ENCODE data around the gene CCDC157.
A peak's percentile ranks its signal among the peaks of the same experiment; 100 is the strongest.

The CCDC157 gene

DNA sequence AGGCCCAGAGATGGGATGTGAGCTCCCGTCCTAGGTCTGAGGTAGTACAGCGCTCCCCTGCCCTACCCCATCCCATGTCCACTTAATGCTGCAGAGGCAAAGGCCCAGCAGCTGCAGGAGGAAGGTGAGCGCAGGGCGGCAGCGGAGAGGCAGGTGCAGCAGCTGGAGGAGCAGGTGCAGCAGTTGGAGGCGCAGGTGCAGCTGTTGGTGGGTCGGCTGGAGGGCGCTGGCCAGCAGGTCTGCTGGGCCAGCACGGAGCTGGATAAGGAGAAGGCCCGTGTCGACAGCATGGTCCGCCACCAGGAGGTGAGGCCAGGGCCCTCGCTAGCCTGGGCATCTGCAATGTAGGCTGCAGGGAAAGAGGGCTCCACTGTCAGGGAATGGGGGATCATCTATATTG is 15.2 kb downstream of the CCDC157 start:
- in situ Hi-C loops (cut with HindIII; ENCODE audit: low pct_unique_long_range_greater_than_20kb, low sequenced_read_pairs), result no loop called here
- TF ChIP-seq JUND (IDR thresholded peaks at IDR 0.05; ENCODE audit: low read depth), result no peak
- no peak for DNase-seq (ENCODE audit: low read depth in 1 of 2, low spot score in 1 of 2)

DNA sequence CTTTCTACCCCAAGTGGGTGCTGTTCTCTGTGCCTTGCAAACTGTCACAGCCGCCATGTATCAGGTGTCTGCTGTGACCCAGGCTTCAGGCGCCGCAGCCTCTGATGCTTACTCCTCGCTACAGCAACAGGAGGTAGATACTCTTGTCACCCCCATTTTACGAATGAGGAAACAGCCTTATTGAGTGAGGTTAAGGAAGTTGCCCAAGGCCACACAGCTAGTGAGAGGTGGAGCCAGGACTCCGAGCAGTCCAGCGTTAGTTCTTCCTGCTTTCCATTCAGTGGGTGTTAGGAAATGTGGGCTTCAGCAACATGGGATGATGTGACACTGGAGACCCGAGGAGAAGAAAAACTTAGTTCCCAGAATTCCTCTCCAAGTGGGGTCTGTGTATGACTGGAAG is 16.1 kb downstream of the CCDC157 start:
- in situ Hi-C loops (cut with HindIII; ENCODE audit: low pct_unique_long_range_greater_than_20kb, low sequenced_read_pairs), result no loop called here
- TF ChIP-seq JUND (IDR thresholded peaks at IDR 0.05; ENCODE audit: low read depth), result no peak
- DNase-seq (ENCODE audit: low read depth in 1 of 2, low spot score in 1 of 2), result no peak

DNA sequence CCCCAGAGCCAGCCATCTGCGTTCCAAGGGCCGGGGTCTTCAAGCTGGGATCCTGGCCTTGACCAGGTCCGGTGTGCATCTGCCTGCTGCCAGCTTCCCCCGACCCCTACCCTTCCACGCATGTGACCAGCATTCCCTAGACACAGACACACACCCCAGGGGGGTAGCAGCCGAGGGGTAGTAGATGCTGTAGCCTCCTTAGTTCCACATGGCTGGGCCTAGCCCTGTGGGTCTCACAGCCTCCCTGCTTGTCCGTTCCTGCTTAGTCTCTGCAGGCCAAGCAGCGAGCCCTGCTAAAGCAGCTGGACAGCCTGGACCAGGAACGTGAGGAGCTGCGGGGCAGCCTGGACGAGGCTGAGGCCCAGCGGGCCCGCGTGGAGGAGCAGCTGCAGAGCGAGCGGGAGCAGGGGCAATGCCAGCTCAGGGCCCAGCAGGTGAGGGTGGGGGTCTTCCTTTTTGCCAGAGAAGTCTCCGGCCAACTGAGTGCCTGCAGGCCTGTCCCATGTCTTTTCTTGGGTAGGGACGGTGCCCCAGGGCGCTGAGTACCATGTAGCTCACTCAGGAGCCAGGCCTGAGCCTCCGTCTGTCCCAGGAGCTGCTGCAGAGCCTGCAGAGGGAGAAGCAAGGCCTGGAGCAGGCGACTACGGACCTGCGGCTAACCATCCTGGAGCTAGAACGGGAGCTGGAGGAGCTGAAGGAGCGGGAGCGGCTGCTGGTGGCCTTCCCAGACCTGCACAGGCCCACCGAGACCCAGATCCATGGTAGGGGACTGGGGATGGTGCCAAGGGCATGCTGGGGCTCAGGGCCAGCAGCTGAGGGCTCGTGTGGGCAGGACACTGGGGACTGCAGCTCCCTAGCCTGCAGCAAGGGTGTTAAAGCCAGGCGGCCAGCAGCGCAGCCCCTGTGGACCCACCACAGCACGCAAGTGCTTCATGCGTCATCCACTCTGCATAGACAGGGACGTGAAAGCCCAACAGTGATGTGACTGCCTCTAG is 16.8 kb downstream of the CCDC157 start:
- in situ Hi-C loops (cut with HindIII; ENCODE audit: low pct_unique_long_range_greater_than_20kb, low sequenced_read_pairs), result no loop called here
- TF ChIP-seq JUND (IDR thresholded peaks at IDR 0.05; ENCODE audit: low read depth), result no peak
- DNase-seq (ENCODE audit: low read depth in 1 of 2, low spot score in 1 of 2), result no peak

GRCh38 chr22:30375312-30375849 is 18.6 kb downstream of the CCDC157 start:
- in situ Hi-C loops (cut with HindIII; ENCODE audit: low pct_unique_long_range_greater_than_20kb, low sequenced_read_pairs), result no loop called here
- no peak for DNase-seq (ENCODE audit: low read depth in 1 of 2, low spot score in 1 of 2)
- TF ChIP-seq JUND (IDR thresholded peaks at IDR 0.05; ENCODE audit: low read depth), result no peak

- TF ChIP-seq JUND (IDR thresholded peaks at IDR 0.05; ENCODE audit: low read depth), result no peak
- DNase-seq (ENCODE audit: low read depth in 1 of 2, low spot score in 1 of 2), result no peak
- in situ Hi-C loops (cut with HindIII; ENCODE audit: low pct_unique_long_range_greater_than_20kb, low sequenced_read_pairs), result no loop called here
Measured at GRCh38 chr22:30380011-30380410, 23.2 kb downstream of the CCDC157 start.

DNA sequence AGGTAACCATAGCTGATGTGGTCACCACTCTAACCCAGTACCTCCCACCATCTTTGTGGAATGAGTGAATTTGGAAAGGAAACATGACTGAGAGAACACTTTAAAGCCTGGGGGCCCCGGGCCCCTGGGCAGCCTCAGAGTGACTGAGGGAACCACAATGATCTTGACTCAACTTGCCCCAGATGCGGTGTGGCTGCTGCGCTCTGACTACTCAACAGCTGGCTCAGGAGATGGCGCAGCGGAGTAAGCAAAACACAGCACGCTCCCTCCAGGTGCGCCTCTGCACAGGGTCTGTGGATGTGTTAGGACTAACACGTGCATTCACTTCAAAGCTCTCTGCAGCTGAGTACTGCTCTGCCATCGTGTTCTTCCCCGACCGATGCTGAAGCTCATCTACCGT is 24.5 kb downstream of the CCDC157 start:
- no peak for TF ChIP-seq JUND (IDR thresholded peaks at IDR 0.05; ENCODE audit: low read depth)
- DNase-seq (ENCODE audit: low read depth in 1 of 2, low spot score in 1 of 2), result no peak
- in situ Hi-C loops (cut with HindIII; ENCODE audit: low pct_unique_long_range_greater_than_20kb, low sequenced_read_pairs), result no loop called here

DNA sequence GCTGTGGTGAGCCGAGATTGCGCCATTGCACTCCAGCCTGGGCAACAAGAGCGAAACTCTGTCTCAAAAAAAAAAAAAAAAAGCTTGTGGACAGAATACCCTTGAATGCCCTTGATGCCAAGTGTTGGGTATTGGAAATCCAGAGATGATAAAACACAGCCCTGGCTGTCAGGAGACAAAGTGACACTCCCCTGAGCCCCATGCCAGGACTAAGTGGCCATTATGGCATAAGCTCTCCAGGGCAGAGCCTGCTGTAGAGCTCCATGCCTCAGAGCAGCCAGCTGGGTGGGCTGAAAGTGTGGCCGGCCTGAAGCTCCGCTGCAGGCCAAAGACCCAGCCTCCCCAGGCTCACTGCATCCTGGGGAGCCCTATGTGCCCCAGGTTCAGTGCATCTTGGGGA is 25.5 kb downstream of the CCDC157 start:
- in situ Hi-C loops (cut with HindIII; ENCODE audit: low pct_unique_long_range_greater_than_20kb, low sequenced_read_pairs), result no loop called here
- no peak for TF ChIP-seq JUND (IDR thresholded peaks at IDR 0.05; ENCODE audit: low read depth)
- no peak for DNase-seq (ENCODE audit: low read depth in 1 of 2, low spot score in 1 of 2)

GRCh38 chr22:30383061-30383460 is 26.3 kb downstream of the CCDC157 start:
- in situ Hi-C loops (cut with HindIII; ENCODE audit: low pct_unique_long_range_greater_than_20kb, low sequenced_read_pairs), result no loop called here
- TF ChIP-seq JUND (IDR thresholded peaks at IDR 0.05; ENCODE audit: low read depth), result no peak
- DNase-seq (ENCODE audit: low read depth in 1 of 2, low spot score in 1 of 2), result no peak

- in situ Hi-C loops (cut with HindIII; ENCODE audit: low pct_unique_long_range_greater_than_20kb, low sequenced_read_pairs), result no loop called here
- no peak for DNase-seq (ENCODE audit: low read depth in 1 of 2, low spot score in 1 of 2)
- no peak for TF ChIP-seq JUND (IDR thresholded peaks at IDR 0.05; ENCODE audit: low read depth)
Measured at GRCh38 chr22:30385942-30386341, 29.1 kb downstream of the CCDC157 start.

DNA sequence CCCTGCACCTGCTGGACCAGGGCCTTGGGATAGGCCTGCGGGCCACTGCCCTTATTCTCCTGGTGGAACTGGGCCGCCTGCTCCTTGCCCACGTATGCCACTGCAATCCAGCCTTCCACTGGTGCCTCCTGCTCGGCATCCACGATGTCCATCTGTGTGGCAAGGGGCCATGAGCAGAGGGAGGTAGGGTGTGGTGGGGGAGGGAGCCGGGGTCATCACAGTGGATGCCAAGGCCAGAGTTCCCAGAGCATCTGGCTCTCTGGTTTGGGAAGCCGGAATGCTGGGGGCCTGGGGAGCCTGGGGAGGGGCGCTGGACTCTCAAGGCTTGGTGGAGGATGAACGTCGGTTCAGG is 29.8 kb downstream of the CCDC157 start:
- in situ Hi-C loops (cut with HindIII; ENCODE audit: low pct_unique_long_range_greater_than_20kb, low sequenced_read_pairs), result no loop called here
- TF ChIP-seq JUND (IDR thresholded peaks at IDR 0.05; ENCODE audit: low read depth), result no peak
- no peak for DNase-seq (ENCODE audit: low read depth in 1 of 2, low spot score in 1 of 2)

DNA sequence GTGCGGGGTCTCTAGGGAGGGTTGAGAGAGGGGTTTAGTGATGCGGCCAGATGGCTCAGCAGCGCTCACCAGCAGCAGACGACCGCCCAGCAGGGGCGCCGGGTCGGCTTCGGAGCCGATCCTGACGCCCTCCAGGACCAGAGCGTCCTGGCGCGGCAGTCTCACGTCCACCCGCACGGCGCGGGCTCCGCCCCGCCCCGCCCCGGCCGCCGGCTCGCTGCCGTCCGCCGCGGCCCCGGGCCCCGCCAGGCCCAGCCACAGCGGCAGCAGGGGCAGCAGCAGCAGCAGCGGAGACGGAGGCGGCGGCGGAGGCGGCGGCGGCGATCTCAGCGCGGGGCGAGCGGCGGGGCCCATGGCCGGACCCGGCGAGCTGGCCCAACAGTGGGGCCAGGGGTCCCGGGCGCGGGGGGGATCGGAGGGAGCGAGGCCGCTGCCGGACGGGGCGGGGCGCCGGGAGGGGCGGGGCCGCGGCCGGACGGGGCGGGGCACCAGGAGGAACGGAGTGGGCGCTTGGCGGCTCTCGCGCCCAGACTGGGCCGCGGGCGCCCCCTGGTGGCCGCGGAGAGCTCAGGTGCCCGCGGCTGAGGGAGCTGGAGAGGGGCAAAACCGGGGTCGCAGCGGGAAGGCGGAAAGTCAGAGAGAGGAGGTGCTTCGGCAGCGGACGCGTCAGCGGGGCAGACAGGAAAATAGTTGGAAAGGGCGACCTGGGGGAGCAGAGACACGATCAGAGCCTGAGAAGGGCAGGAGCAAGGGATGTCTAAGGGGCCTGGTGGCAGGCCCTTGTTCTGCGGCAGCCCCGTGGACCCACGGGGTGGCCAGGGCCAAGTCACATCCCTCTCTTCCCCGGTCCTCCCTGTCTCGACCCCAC is 30.4 kb downstream of the CCDC157 start, which contains the start of gene RNF215:
Gene RNF215 (minus strand): TSS at position 452 of the 868 bp plus-strand sequence. CDS start 98 bp downstream, at position 354.
- in situ Hi-C loops (cut with HindIII; ENCODE audit: low pct_unique_long_range_greater_than_20kb, low sequenced_read_pairs), result no loop called here
- peak; percentile 72 to 82 for DNase-seq (ENCODE audit: low read depth in 1 of 2, low spot score in 1 of 2)
- no peak for TF ChIP-seq JUND (IDR thresholded peaks at IDR 0.05; ENCODE audit: low read depth)

GRCh38 chr22:30390974-30391691 is 34.3 kb downstream of the CCDC157 start:
- in situ Hi-C loops (cut with HindIII; ENCODE audit: low pct_unique_long_range_greater_than_20kb, low sequenced_read_pairs), result no loop called here
- peak; percentile 62 to 82 for DNase-seq (ENCODE audit: low read depth in 1 of 2, low spot score in 1 of 2)
- TF ChIP-seq JUND (IDR thresholded peaks at IDR 0.05; ENCODE audit: low read depth), result no peak
